HG03095 (cell line): ENCODE measurements around the gene ATG7.
A peak's percentile ranks its signal among the peaks of the same experiment; 100 is the strongest.

ENCODE experiments used
- ATAC-seq: cut with Tn5 transposase; IDR thresholded peaks from one replicate; pipeline ENCODE4 v1.9.1; 2021; ENCODE audit warnings: moderate library complexity; ENCODE audit not compliant: unreplicated experiment

Gene ATG7, protein sequence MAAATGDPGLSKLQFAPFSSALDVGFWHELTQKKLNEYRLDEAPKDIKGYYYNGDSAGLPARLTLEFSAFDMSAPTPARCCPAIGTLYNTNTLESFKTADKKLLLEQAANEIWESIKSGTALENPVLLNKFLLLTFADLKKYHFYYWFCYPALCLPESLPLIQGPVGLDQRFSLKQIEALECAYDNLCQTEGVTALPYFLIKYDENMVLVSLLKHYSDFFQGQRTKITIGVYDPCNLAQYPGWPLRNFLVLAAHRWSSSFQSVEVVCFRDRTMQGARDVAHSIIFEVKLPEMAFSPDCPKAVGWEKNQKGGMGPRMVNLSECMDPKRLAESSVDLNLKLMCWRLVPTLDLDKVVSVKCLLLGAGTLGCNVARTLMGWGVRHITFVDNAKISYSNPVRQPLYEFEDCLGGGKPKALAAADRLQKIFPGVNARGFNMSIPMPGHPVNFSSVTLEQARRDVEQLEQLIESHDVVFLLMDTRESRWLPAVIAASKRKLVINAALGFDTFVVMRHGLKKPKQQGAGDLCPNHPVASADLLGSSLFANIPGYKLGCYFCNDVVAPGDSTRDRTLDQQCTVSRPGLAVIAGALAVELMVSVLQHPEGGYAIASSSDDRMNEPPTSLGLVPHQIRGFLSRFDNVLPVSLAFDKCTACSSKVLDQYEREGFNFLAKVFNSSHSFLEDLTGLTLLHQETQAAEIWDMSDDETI

DNA sequence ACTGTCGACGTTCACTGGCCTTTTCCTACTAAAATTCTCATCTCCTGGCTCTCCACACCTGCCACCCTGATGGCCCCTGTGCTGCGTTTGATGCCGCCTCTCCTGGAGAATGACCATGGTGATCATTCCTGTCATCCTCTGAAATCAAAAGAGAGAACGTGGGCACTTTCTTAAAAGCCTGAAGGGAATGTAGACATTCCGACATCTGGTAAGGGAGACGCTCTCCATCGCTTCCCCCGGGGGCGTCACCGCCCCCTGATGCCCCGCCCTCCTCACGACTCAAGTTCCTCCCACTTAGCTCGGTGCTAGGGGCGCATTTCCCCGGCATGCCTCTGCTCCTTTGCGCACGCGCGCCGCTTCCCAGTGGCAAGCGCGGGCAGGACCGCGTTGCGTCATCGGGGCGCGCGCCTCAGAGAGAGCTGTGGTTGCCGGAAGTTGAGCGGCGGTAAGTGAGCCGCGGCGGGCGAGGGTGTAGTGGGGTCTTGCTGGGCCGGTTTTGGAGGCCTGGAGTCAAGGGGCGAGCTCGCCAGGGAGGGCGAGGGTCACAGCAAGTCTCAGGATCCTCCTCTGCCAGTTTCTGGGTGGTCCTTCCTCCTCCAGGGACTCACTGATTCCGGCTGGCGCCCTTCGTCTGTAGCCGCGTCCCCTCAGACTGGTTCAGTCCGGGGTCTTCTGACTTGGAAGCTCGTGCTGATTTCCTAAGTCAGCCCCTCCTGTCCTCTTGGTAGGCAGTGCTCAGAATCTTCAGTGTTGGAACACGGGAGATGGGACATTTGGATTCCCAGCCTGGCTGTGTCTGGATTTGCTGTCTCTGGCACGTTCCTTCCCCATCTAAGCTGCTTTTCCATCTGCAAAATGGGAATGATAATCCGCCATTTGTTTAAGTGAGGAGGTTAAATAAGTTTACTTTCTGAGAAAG lies at the start of gene ATG7:
Gene ATG7, plus strand, starts transcription at position 412 of the 919 bp plus-strand sequence. CDS start 26,299 bp downstream, outside the sequence.
- ATAC-seq = peak; percentile 98

DNA sequence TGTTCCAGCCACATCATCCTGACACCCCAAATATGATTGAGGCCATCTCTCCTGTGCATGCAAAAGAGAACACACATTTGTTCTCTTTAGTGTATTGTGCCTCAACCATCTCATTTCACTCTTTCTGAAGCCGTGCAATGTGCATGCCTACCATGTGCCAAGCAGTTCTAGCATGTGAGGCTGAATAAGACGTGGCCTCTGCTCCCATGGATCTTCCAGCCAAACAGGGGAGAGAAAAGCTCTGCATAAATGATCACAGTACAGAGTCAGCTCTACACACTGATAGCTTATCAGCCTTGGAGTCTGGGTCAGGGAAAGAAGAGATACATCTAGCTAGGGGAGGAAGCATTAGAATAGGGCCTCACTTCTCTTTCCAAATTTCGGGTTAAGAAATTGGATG lies 48.2 kb upstream of the ATG7 start:
- no peak for ATAC-seq

DNA sequence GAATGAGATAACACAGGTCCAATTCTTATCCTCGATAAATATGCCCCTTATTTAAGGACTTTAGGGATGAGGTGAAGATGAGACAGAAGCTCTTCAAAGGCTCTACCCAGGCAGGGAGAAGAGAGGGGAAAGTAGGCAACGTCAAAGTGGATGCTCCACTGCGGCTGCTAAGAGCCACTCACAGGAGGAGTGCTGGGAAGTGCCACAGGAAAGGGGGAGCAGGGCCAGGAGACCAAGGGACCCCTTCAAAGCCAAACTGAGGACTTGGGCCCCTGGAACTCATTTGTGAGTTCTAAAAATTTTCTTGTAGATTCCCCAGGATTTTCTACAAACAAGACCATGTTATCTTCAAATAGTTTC lies 47.3 kb upstream of the ATG7 start:
- ATAC-seq = no peak

DNA sequence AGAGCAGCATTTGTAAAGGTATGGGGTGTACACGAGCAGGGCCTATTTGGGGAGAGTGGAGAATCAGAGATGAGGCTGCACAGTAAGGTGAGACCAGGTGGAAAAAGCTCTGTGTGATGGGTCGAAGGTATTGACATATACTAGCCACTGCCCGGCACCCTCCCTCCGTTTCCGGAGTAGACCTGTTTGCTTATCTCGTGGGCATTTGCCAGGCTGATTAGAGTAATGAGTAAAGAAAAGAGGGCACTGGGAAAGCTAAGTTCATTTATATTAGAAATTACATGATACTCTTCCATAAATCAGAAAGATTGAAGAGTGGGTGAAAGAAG lies 46.2 kb upstream of the ATG7 start:
- no peak for ATAC-seq

DNA sequence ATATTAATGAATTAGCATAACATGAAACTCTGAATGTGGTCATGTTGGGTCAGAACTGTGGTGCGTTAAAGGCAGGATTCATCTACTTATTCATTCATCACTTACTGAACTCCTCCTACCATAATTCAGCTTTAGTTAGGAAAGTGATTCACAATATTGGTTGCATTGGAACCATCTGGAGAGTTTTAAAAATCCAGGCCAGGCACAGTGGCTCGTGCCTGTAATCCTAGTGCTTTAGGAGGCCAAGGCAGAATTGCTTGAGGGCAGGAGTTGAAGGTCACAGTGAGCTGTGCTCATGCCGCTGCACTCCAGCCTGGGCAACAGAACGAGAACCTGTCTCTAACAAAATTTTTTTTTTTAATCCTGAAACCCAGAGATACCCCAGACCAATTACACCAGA lies 44.2 kb upstream of the ATG7 start:
- no peak for ATAC-seq

DNA sequence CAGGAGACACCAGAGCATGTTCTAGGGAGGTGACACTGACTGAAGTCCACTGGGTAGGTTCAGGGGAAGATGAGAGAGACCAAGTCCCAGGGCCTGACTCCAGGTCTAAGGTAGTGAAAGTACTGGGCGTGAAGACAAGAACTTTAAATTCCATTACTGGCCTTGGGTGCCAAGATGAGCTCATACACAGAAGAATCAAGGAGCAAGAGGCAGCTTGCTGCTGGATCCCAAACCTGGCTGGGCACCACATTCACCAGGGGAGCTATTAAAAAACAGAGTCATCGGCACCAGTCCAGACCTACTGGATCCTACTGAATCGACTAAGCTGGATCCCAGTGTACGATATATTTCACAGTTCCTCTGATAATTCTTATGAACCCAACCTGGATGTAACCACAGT lies 42.1 kb upstream of the ATG7 start:
- no peak for ATAC-seq

DNA sequence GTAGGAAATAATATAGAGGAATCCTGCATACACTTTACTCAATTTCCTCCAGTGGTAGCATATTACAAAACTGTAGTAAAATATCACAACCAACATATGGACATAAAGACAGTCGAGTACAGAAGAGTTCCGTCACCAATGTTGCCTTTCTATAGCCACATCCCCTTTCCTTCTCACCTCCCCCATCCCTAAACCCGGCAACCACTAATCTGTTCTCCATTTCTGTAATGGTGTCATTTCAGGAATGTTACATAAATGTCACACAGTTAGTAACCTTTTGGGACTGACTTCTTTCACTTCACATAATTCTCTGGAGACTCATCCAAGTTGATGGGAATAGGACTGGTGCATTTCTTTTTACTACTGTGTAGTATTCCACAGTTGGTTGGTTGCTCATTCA lies 41.4 kb upstream of the ATG7 start:
- ATAC-seq = no peak

DNA sequence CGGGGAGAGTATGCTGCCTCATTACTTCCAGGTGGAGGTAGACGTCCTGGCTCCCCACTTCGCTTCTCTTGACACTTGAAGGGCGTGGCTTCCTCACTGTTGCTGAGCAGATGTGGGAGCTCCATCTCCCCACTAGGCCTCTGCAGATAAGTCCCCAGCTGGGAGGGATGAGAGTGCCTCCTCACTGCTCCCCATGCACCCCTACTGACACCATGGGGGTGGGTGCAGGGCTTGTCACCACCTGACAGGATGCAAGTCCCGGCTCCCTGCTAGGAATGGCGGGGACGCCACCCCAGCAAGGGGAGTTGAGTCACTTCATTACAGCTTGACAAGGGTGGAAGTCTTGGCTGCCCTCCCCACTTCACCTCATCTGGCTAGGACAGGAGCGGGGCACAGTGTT lies 36.8 kb upstream of the ATG7 start:
- no peak for ATAC-seq

DNA sequence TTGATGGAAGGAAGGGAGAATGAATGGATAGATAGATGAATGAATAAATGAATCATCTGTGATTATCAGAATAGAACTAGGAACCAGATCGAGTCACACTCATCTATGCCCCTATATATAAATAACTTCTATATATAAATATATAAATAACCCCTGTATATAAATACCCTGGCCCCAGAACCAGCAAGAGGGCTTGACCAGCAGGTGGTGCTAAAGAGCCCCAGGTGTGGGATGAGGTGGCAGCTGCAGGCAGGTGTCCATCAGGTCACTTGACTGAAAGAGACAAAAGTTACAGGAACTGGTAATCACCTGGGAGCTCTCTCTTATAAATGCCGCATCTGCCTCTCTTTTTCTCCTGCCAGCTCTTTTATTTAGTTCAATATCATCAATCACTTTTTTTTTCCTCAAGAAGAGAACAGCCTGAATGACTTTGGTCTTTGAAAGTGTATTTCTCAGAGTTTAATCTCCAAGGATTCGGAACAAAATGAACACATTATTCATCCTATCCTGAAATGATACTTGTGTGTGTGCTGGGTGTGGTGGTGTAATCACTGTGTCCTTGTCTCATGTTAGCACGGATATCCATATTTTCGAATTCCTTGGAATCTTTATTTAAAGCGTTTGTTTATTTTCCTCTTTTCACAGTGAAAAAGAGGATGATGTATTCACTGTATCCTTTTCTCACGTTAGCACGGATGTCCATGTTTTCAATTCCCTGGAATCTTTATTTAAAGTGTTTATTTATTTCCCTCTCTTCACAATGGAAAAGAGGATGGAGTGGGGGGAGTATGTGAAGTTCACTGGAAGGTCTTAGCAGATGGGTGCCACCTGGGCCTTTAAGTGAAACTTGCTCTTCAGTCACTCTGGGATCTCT lies 35.4 kb upstream of the ATG7 start:
- ATAC-seq = no peak

DNA sequence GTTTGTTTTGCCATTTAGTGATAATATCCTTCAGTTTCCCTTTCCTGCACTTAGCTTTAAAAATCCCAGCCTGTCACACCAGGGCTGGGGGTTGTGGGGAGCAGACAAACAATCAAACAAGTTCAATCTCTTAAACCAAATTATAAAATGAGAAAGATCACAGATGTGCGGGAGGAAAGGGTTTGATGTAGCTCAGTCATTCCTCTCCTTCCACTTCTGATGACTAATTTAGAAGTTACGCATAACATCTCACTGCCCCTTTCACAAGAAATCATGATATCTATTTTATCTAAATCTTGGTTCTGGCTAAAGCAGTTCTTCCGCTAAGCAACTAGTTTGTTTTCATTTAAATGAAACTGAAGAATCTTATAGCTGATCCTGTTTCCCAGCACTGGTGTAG lies 34.1 kb upstream of the ATG7 start:
- ATAC-seq = no peak

DNA sequence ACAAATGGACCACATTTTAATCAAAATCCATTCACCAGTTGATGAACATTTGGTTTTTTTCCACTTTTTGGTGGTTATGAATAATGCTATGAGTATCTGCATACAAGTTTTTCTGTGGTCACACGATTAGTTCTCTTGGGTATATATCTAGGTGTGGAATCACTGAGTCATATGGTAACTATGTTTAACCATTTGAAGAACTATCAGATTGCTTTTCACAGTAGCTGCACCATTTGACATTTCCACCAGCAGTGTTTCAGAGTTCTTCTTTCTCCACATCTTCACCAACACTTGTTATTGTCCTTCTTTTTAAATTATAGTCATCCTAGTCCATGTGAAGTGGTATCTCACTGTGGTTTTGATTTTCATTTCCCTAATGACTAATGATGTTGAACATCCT lies 33.3 kb upstream of the ATG7 start:
- no peak for ATAC-seq

DNA sequence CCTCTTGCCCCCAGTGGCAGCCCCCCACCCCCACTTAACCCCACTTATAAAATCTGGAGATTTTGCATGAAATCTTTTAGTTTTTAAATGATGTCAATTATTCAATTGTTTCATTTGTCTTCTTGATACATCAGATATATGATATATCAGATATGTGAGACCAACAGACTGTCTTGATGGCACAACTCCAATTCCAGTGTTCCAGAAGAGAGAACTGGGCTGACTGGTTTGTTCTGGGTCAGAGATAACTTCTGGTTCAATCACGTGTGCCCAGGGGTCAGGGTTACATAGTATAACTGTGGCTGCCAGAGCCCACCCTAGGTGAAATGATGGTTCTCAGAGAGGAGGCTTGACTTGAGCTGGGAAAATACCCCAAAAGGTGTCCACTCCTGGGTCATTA lies 32.4 kb upstream of the ATG7 start:
- no peak for ATAC-seq

DNA sequence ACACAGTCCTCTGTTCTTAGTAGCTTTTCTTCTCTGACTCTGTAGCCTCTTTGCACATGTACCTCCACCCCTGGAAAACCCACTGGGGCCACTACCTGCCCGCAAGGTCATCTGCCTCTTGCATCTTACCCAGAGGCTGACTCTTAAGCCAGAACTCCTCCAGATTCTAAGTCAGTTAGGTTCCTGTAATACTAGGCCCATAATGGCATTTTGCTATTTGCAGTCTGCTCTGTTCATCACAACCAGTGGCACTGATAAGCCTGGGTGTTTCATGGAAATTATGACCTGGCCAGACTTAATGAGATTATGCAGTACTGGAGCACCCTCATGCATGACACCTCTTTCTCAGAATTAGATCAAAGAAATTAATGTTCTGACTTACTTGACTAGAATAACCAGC lies 31.7 kb upstream of the ATG7 start:
- ATAC-seq = no peak

DNA sequence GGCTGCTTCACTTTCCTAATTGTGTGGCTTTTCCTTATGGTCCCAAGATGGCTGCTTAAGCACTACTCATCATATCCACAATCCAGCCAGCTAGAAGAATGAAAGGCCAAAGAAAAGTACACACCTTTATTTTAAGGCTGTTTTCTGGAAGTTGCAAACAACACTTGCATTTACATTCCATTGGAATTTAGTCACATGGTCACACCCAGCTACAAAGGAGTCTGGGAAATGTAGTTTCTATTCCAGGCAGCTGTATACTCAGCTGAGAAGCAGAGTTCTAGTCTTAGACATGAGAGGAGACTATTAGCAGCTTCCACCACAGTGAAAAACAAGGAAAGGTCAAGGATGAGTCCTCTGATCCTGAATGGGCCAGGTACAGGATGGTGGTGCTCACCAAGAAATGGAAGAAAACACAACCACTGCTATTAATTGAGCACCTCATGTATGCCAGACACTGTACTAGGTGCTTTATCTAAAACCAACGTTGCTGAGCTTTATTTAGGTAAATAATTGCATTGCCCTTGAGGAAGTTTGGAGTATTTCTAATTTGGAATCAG lies 28.0 kb upstream of the ATG7 start:
- no peak for ATAC-seq

DNA sequence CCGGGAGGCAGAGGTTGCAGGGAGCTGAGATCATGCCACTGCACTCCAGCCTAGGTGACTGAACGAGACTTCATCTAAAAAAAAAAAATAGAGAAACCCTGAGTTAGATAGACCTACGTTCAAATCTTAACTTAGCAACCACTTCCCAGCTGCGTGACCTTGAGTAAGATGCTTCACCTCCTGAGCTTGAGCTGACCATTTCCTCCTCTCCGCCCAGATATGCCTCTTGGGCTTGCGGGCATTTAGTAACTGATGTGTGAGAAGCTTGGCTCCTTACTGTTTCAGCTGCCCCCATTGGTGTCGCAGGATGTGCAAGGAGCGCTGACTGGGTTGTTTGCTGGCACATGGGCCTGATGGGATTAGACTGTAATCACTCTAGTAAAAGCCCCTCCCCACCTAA lies 26.9 kb upstream of the ATG7 start:
- ATAC-seq = no peak

DNA sequence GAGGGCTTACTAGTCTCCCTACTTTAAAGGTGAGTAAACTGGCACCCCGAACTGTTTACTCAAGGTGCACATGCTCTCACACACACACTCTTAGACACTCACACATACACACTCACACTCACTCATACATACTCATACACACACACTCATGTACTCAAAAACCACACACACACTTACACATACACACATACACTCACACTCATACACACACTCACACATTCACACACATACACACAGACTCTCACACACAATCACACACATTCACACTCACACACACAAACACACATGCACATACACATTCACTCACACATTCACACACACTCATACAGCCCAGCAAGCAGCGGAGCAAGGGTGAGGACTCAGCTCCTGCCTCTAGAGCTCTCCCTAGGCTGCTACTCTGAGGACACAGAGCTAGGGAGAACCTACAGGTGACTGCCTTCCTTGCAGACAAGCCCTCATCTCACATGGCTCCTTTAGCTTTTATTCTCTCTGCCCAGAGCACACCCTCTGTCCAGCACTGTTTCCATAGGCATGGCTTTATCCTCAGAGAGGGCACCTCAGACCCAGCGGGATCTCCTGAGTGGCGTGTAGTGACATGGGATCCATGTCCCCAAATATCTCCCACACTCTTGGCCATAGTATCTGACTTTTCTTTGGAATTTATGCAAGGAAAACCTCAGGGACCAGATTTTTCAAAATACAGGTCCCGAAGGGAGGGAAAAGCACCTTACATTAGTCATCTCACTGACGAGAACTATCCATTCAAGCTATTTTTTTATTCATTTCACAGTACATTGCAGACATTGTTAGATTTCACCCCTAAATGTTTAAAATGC lies 26.2 kb upstream of the ATG7 start:
- no peak for ATAC-seq

DNA sequence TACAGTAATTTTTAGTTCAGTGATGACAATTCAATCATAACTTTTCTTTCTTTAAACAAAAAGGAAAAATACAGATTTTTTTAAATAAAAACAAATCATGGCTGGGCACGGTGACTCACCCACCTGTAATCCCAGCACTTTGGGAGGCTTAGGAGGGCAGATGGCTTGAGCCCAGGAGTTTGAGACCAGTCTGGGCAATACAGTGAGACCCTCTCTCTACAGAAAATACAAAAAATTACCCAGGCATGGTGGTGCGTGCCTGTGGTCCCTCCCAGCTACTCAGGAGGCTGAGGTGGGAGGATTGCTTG lies 25.6 kb upstream of the ATG7 start:
- ATAC-seq = no peak

DNA sequence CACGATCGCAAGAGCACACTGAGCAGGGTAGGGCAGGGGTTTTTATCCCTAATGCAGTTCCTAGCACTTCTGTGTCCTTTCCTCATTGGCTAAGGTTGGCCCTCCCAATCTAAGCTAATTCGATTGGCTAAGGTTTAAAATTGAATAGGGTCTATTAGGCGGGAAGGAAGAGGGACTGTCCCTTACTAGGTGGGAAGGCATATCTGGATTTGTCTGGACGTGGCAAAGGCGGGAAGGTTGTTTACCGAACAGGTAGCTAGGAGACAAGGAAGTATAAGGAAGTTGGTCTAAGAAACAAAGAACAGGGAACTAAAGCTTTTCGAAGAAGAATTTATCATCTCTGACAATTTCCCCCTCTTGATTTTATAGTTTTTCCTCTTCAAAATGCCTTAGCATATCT lies 24.8 kb upstream of the ATG7 start:
- ATAC-seq = no peak

DNA sequence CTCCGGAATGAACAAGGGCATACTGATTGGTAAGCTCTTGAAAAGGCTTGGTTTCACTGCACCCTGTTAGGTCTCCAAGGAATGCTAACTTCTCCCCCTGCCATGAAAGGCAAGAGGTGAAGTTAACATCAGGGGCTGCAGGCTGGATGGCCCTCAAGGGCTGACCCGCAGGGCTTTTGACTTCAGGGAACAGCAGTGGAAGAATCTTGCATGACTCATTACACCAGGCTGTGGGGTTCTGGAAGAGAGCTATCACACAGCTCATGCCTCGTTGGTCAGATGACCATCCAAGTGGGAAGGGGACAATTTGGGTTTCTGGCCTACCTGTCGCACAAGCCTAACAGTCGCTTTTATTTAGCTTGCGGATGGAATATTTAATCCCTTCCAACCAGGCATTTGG lies 23.6 kb upstream of the ATG7 start:
- no peak for ATAC-seq
